Measurements from ENCODE around the gene EYS. TPM values are rescaled to one million over a fixed set of nuclear protein-coding genes. Genes with fewer than 3 reads are reported as not detected.
"Not testable (repeated sequence)": the region's sequence is repeated elsewhere in the genome, so short reads cannot be mapped to it uniquely, and the experiment has no call there.

Gene EYS
- total RNA-seq, 1 donor from 2014 or later, result 1.0 TPM

DNA sequence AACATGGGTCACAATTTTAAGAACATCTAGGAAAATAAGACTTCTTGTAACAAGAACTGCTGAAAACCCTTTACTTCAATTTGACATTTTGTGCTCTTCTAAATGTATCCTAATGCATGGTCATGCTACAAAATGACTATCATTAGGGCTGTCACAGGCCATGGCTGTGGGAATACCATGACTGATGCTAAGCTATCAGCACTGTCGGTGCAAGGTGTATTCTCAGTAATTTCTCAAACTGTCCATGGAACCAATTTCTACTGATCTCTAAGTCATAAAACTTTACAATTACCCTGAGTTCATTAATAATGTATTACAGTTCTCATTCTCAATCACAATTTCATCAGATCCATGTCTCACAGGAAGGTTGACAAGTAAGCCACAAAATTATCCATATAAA lies 625.3 kb downstream of the EYS start:
- no peak for DNase-seq

DNA sequence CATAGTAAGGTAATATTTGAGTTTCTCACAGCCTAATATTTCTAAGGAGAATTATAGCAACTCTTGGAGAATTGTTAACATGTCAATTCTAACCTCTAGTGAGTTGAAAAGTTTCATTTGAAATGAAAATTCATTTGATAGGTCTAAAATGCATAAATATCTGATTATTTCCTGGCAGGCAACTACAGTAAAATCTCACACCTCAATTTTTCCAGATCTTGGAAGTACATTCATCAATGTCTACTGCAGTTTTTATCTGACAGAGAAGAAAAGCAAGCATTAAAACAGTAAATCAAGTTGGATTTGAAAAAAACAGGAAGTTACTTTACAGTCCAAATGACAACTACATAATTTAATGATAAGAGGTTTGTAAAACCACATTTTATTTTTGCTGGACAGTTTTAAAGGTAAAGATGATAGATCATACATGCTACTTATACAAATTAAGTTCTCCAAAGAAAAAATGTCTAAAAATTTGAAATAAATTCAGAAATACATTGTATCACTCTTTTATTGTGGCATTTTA lies 631.3 kb downstream of the EYS start:
- DNase-seq, result no peak

DNA sequence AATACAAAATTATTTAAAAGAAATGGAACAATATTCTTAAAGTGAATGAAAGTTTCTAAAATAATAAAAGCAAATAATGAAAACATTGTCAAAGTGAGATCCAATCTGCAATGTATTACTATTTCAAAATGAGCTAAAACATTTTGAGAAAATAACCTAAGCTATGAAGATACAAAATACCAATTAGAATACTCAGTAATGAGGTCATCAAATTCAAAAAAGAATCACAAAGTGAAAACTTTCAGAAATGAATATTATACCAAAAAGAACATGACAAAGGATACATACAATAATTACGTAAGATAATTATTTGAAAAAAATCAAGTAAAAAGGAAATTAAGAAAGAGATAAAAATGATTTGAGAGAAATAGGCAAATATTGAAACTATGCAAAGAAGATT lies 634.5 kb downstream of the EYS start:
- no peak for DNase-seq

DNA sequence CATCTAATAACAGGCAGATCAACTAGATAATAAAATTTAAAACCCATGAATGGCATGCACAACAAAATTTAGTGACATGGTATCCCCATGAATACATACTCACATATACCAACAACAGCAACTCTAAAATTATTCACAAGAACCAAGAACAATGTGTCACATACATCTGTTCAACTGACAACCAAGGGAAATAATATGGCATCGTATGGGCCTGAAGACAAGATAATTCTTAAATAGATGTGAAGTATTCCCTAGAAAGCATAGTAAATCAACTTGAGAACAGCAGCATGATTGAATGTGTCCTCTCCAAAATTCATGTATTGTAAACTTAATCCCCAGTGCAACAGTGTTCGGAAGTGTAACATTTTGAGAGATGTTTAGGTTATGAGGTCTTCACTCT lies 635.5 kb downstream of the EYS start:
- DNase-seq, result no peak

DNA sequence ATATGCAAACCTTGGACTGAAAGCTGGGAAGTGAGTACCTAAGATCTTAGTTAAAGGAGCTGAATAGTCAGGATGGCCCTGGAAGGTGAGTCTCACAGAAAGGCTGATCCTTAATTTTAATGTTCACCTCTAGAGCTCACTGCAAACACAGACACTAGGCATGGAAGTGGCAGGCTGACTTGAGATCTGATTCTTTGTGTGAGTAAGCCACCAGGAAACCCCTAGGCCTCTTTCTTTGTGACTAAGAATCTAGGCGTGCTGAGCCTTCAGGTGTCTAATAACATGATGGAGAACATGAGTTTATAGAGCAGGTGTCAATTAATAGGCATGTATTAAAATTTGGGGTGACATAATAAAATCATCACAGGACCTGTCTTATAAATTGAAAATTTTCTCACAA lies 642.2 kb downstream of the EYS start:
- DNase-seq, result no peak

DNA sequence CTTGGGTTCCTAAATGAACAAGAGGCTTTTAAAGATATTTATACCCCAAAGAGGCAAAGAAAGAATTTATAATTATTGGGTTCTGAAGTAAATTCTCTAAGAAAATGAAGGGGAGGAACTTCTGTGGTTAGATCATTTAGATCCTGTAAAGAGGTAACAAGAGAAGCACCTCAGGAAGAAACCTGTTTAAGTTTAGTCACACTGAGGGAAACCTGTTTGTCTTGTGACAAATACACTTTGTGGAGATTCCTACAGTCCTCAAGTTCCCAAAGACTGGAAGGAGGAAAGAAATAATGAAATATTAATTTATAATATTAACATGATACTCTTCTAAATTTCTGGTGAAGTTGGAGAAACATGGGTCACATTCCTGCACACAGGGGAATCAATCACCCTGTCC lies 647.5 kb downstream of the EYS start:
- DNase-seq, result no peak

DNA sequence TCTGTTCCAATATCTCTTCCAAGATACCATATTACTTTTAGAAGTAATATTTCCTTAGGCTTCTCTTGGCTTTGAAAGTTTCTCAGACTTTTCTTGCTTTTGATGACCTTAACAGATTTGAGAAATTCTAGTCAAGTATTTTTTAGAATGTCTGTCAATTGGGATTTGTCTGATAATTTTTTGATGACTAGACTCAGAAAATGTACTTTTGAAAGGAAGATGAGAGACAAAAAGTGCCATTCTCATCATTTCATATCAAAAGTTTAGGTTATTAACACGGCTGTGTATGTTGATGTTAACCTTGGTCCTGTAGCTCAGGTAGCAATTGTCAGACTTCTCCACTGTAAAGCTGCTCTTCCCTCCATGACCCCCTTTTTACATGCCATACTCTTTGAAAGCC lies 651.5 kb downstream of the EYS start:
- no peak for DNase-seq

DNA sequence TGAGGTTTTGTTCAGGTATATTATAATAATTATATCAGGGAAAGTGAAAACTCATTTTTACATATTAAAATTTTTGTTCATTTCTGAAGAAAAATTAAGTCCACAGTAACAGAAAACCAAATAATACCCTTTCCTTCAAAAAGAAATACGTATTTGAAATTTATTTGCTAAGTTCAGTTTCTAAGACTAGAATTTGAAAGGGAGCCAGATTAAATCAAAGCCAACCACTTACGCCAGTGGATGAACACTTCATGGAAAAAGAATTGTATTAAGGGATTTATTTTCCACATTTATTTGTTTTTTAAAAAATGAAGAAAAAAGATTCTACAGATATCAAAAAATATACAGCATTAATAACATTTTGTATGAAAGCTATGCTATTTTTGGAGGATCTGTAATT lies 654.4 kb downstream of the EYS start:
- no peak for DNase-seq

DNA sequence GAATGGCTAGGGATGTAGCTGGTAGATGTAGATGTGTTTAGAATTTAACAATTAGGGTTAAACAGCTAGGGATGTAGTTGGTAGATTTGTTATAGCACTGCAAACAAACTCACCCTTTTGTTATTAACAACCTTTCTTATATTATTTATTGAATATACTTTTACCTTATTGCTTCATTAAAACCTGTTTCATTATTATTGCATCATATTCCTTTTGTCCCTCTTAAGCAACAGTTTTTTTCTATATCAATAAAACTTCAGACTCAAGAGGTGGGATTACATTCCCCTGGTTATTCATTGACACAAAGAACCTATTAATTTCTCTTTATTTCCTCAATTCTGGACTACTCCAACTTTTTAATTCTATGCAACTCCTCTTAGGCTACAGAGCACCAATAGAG lies 661.2 kb downstream of the EYS start:
- no peak for DNase-seq

DNA sequence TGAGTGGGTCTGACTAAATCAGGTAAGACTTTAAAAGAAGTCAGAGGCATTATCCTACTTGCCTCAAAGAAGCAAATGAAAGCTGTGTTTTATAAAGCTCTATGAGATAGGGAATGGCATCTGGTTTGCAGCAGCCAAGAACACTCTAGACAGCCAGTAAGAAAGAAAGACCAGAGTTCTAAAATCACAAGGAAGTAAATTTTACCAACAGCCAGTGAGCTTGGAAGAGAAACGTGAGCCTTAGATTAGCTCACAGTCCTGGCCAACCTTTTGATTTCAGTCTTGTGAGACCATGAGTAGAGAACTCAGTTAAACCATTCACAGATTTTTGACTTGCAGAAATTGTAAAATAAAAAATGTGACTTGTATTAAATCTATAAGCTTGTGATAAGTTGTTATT lies 693.0 kb downstream of the EYS start:
- no peak for DNase-seq

DNA sequence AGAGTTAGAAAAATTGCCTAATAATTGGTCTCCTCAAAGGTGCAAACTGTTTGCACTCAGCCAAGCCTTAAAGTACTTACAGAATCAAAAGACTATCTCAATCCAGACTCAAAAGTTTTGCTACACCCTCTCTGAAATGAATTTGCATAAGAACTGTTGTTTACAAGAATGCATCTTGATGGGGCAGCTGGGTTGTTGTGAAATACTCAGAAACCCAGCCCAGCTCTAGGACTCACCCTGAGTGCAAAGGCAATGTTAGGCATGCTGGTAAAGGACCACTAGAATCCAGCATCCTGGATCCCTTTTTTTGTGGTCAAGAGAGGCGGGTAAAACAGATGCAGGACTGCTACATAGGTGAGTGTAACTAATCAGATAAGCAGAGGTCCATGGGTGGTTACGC lies 700.2 kb downstream of the EYS start:
- DNase-seq, result no peak

DNA sequence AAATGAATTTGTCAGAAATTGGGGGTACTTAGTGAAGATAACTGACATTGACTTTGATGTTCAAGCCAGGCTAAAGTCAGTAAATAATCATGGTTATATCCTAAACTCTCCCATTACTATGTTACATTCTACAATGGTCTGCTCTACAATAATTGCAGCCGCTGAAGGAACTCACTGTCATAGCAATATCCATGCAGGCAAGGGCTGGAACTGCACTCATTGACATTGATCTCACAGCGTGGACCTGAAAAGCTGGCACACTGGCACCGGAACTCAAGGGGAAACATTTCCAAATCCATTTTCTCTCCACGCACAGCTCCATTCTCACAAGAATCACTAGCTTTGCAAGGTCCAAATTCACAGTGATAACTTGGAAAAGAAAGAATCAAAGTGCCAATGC lies 702.7 kb downstream of the EYS start:
- no peak for DNase-seq

DNA sequence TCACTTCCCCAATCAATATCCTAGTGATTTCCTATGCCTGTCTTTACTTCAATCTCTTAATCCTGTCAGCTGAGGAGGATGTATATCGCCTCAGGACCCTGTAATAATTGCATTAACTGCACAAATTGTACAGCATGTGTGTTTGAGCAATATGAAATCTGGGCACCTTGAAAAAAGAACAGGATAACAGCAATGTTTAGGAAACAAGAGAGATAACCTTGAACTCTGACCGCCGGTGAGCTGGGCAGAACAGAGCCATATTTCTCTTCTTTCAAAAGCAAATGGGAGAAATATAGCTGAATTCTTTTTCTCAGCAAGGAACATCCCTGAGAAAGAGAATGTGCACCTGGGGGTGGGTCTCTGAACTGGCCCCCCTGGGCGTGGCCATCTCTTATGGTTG lies 704.1 kb downstream of the EYS start:
- not testable (repeated sequence) for DNase-seq

DNA sequence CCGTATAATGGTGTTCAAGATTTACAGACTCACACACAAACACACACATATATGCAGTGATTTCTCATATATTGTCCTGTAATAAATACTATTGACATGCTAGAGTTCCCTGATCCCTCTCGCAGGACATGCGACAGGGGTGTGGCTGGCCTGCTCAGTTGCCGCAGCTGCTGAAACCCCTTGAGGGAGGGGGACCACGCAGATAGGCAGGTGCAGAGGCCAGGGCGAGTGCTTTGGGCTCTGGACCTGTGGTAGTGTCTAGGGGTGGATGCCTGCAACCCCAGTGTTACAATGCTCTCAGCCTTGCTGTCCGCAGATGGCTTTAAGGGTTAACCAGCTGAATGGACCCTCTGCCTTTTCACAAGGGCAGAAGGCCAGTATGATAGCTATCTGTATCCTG lies 706.2 kb downstream of the EYS start:
- DNase-seq, result no peak

DNA sequence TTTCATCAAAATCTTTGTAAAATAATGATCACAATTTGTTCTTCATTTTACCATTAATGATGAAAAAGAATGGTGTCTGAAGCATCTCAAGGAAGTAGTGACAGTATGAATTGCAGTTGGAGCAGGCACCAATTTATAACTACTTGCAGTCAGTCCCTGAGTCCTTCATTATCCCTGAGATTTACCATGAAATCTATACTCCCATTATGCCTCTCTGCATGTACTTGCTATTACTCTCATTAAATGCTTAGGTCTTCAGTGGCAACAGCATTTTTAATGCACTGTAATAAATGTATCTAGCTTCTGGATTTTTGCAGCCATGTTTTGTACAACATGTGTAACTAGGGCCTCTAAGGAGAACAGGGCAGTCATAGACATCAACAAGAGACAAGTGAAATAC lies 708.8 kb downstream of the EYS start:
- no peak for DNase-seq

DNA sequence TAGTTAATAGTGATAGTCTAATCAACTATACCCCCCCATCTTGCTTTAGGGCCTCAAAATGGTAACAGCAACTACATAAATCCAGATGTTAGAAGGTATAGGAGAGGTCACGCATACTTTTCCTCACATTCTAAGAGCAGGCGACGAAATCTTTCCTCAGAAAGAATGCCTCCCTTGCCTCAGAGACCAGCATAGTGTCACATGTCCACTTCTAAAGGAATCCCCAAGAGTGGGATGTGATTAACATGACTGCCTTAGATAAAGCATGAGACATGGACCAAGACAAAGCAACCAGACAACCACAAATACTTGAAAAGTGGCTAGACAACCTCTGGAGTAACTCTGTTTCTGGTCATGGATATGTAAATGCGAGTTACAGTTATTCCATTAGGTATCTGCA lies 710.7 kb downstream of the EYS start:
- DNase-seq, result no peak

DNA sequence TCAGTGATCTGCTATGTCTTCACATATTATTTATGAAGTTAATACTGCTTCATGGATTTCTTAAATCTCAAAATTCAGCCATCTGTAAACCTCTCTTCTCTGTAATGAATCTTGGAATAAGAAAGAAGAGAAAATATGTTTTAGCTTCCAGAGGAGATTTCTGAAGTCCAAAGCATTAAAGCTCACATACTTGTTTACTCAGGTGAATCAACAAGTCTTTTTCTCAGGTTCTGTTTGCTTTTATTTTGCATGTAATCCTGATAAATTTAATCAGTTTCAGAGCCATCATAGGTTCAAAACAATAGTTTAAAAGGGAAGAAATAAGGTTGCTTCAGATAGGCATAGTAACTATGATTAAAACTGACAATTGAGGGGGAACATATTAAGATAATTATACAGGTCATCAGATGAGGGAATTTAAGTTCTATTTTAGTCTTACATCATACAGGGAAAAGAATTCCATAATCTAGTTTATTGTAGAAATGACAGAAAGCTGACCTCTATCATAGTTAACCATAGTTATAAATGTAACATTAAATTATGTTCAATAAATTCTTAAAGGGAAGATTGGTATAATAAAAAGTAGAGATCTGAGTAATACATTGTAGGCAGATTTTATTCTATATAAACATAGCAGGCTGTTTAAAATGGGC lies 716.2 kb downstream of the EYS start:
- DNase-seq, result no peak

DNA sequence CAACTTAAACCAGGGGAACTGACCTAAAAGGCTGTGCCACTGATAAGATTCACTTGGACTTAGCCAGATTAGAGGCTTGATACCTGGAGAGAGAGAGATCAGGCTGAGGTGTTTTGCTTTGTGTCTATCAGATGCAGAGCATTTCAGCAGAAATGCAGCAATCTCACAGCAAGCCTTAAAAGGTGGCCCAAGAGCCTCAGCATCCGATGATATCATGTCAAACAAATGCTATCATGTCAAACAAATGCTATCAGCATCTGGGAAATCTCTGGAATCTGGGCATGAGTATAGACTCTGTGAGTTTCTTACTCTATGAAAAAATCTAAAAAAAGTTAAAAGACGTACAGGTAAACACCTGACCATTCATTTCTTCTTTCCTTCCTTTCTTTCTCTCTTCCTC lies 718.9 kb downstream of the EYS start:
- DNase-seq, result no peak

DNA sequence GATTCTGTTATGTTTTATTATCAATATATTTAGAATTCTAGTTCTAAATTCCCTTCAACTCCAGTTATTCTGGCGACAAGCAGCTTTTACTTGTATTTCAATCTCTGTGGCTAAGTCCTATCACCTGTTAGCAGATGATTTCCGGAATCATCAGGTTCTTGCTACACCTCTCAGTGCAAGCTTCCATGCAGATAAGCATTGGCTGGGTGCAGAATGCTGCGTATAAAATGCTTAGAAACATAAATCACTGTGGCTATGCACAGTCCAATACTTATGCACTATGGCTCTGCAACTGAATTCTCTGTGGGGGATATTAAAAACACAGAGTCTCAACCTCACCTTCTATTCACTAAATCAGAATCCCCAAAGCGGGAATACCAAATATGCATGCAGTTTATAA lies 720.0 kb downstream of the EYS start:
- no peak for DNase-seq

DNA sequence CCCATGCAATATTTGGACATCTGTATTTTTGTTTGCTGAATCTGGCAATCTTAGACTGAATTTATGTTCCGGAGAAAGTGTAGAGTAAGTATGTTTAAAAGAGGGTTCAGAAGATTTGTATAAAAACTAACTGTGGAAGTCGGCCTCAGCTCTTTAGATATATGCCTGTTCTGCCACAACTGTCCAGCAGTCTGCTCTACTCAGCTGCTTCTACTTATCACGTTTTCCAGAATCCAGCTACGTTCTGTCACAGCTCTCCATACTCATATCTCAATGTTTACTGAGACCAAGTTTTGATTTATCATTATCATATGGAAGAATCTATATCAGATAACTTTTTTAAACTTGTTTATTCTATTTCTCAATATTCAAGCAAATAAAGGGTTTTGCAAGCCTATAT lies 721.3 kb downstream of the EYS start:
- no peak for DNase-seq

DNA sequence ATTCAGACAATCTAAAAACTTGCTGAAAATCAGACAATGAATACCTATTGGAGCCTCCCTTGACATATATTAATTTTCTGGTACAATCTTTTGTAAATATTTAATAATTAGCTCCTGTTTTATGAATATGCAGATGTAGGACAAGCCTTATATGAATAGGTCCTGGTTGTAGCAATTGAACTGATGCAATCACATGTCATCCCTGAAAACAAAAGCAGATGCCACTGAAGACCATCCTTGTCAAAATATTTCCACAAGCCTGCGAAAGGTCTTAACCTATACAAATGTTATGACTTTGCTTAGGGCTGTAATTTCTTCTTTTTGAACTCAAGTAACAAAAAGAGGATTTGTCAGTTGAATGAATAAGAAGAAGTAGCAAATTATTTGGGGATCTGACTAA lies 722.1 kb downstream of the EYS start:
- DNase-seq, result no peak

DNA sequence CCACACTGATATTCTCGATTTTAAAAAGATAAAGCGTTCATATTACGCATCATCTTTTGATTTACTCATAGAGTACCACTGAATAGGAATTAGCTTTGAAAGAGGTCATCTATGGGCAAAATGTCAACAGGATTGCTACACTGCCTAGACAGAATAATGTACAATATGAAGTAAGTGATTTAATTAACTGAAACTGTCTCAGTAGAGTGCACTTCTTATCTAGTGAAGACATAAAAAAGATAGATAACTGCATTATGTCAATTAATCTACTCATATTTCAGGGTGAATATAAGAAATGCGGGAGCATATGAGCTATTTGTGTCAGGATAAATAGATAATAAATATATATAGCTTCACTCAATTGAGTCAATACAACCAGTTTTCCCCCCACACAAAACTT lies 723.9 kb downstream of the EYS start:
- DNase-seq, result no peak

DNA sequence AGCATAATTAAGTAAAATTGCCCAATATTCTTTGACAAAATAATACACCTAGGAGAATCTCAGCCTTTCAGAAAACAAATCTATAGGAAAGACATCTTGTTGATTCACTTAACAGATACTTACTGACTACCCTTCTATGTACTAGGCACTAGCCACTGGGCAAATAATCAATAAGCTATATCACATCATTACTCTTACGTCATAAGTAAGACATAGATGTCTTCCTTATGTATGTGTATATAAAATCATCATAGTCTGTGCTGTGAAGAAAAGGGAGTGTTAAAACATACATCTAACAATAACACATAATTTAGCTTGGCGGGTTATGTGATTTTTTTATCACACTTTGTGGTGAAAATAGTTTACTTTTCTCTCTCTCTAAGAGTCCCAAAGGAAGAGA lies 733.9 kb downstream of the EYS start:
- DNase-seq, result no peak

DNA sequence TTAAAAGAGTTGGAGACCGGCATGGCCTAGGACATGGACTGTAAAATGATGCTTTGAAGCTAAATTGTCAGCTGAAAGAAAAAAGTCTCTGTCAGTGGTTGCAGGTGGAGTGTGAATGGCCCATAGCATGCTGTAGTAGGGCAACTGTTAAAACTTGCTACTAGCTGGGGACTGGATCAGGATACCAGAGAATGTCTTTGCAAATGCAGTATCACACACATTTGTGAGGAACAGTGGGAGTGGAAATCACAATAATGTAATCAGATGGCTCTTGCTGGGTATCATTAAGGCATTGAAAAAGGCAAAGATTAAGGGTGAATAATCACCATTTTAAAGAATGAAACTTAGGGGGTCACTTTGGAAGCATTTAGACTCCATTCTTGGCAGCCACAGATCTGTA lies 737.9 kb downstream of the EYS start:
- no peak for DNase-seq

DNA sequence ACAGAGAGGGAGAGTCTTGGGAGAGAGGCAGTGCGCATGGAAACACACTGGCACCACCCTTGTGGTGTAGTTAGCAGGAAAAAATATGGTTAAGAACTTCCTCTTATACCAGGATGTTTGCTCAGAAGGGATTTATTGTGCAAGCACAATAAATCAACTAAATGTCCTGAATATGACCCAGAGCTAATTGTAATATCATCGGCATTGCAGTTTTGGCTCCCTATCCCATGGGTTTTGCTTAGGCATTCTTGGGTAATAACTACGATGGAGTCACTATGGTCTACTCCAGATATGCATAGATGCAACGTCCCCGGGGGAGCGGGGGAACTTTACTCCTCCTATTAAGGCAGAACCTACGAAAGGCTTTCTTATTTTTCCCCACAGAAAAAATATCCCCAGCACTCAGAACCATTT lies 751.6 kb downstream of the EYS start:
- no peak for DNase-seq

All from tongue (tissue), 2 donors.